ENCODE data around the gene ZYX.
"Not testable (repeated sequence)": the region's sequence is repeated elsewhere in the genome, so short reads cannot be mapped to it uniquely, and the experiment has no call there.

Gene ZYX

GRCh38 chr7:143387156-143387975 lies 6.2 kb downstream of the ZYX start:
- DNase-seq, result no peak

DNA sequence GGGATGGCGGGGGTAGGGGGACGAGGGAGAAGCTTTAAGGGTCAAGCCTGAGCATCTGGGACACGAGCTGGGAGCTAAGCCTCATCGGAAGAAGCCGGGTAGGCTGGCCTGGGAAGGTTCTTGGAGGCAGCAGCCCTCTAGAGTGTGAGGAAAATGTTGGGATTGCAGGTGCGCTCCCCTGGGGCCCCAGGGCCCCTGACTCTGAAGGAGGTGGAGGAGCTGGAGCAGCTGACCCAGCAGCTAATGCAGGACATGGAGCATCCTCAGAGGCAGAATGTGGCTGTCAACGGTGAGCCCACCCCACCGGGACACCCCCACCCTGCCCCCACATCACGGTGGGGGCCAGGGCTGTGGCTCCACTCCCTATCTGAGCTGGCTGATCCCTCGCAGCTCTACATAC lies 6.9 kb downstream of the ZYX start:
- no peak for DNase-seq

- no peak for DNase-seq
Observed at GRCh38 chr7:143388491-143389101, 7.5 kb downstream of the ZYX start.

- DNase-seq, result no peak
Observed at GRCh38 chr7:143389316-143390103, 8.4 kb downstream of the ZYX start.

DNA sequence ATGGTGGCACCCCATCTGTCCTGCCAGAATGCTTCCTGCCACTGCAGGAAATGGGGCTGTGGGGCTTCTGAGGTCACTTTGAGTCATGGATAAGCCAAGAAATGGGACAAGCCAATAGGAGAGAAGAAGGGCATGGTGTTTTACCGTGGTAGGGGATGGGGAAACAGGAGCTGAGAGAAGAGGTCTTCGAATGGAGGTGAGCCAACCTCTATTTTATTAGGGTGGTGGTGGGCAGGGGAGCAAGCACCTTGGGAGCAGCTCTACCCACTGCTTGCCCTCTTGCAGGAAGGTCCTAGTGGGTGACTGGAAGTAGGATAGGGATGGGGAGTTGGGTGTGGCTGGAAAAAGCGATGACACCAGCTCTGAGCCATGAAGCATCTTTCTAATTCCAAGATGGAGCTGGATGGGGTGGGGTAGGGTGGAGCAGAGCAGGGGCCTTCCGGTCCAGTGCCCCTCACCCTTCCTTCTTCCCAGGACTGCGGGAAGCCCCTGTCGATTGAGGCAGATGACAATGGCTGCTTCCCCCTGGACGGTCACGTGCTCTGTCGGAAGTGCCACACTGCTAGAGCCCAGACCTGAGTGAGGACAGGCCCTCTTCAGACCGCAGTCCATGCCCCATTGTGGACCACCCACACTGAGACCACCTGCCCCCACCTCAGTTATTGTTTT lies 9.1 kb downstream of the ZYX start:
- no peak for DNase-seq

DNA sequence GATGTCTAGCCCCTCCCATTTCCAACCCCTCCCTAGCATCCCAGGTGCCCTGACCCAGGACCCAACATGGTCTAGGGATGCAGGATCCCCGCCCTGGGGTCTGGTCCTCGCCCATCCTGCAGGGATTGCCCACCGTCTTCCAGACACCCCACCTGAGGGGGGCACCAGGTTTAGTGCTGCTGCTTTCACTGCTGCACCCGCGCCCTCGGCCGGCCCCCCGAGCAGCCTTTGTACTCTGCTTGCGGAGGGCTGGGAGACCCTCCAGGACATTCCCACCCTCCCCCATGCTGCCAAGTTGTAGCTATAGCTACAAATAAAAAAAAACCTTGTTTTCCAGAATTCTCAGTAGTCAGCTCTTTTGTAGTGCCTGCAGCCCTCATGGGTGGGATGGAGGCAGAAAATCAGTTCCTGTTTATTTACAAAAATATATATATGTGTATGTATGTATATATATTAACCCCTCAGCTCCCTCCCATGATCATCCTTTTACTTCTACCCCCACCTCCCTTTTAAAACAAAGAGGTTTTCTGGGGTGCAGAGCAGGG lies 9.7 kb downstream of the ZYX start:
- DNase-seq, result no peak

DNA sequence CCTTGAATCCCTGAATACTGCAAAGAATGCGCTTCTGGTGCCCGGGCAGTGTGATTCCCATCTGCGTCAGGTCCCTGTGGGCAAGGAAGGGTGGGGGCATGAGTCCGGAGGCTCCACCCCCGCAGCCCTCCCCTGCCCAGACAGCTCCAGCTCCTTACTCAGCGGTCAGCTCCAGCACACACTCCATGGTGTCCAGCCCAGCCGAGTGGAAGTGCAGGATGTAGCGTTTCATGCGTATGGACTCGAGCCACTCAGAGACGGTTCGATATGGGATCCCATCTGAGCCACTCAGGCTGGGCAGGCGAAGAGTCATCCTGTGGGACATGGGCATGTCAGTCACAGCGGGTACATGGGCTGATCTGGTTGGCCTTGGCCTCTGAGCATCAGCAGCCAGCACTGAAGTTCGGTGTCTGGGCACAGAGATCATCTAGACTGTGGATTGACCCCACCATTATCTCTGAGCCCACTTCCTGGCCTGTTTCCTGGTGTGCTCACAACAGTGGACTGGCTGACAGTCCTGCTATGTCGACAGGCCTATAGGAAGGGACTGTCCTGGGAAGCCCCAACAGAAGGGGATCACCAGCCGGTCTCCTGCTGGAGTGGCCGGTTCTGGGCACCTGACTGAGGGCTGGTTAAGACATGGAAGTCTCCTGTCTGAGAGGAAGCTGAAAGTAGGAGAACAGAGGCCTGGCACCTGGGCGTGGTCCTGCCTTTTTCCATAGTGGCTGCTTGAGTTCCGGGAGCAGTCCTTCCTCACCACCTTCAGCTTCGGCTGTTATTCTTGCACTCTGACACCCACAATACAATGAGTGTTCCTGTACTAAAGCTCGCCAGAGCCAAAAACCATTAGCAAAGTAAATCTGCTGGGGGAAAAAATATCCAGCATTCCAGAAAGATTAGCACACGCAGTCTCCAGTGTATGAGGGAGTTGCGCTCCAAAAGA lies 10.6 kb downstream of the ZYX start:
- DNase-seq, result no peak

DNA sequence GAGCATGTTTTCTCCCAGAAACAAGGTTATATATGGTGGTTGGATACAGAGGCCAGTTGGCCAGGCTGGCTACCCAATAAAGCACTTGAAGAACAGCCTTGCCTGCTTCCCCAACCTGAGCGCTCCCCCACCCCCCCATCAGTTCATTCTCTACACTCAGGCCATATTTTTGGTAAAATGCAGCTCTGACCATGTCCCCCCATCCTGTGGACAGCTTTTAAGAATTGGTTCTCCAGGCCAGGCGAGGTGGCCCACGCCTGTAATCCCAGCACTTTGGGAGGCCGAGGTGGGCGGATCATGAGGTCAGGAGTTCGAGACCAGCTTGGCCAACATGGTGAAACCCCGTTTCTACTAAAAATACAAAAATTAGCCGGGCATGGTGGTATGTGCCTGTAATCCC lies 11.3 kb downstream of the ZYX start:
- DNase-seq, result not testable (repeated sequence)

DNA sequence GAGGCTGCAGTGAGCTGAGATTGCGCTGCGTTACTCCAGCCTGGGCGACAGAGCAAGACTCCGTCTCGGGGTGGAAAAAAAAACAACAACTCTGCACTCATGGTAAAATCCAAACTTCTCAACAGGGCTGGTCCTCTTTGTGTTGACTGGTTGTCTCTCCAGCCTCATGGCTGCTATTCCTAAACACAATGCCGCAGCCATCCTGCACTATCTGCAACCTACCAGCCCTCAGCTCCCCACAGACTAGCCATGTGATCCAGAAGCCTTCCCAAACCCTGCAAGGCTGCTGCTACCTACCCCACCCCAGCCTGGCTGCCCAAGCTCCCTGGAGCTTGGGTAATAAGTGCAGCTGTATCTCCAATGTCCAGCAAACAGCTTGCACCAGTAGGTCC lies 11.7 kb downstream of the ZYX start:
- DNase-seq, result no peak

DNA sequence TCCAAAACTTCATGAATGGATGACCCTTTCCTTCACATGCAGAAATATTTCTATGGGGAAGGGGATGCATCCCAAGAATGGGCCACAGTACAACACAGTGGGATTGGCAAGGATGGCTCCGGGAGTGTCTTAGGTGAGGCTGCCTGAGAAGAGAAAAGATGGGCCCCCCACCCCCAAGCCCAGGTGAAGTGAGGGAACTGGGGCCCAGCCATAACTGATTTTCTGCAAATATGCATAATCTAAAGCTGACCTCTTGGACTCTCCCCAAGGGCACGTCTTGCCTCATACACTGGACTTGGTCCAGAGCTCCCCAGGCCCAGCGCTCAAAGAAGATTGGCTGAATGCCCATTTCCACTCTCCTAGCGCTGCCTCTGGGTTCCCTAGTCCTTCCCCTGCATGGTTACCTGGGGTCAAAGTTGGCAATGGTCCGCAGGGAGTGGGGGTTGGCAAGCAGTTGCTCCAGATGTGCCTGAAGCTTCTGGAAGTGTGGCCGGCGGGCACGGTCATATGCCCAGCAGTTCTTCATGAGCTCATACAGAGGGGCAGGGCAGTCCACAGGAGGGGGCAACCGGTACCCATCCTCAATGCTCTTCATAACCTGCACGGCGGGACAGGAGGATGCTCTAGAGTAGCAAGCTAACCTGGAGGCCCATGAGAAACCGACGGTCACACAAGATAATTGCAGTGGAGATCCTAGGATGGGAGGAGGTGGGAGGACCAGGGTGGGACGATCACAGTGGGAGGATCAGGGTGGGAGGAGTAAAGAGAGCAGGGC lies 12.3 kb downstream of the ZYX start:
- DNase-seq, result no peak

DNA sequence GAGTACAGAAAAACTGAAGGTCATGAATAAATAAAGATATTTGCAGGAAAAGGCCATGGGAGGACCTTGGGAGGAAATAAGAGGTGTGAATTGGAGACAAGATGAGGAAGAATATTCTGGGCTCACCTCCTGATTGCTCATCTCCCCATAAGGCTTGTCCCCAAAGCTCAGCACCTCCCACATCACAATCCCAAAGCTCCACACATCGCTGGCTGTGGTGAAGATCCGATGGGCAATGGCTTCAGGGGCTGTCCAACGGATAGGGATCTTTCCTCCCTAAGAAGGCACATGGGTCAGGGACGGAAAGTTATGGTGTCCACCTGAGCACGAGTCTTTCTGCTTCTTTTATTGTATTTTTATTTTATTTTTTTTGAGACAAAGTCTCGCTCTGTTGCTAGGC lies 12.9 kb downstream of the ZYX start:
- DNase-seq, result no peak

GRCh38 chr7:143394777-143395176 lies 13.6 kb downstream of the ZYX start:
- no peak for DNase-seq

DNA sequence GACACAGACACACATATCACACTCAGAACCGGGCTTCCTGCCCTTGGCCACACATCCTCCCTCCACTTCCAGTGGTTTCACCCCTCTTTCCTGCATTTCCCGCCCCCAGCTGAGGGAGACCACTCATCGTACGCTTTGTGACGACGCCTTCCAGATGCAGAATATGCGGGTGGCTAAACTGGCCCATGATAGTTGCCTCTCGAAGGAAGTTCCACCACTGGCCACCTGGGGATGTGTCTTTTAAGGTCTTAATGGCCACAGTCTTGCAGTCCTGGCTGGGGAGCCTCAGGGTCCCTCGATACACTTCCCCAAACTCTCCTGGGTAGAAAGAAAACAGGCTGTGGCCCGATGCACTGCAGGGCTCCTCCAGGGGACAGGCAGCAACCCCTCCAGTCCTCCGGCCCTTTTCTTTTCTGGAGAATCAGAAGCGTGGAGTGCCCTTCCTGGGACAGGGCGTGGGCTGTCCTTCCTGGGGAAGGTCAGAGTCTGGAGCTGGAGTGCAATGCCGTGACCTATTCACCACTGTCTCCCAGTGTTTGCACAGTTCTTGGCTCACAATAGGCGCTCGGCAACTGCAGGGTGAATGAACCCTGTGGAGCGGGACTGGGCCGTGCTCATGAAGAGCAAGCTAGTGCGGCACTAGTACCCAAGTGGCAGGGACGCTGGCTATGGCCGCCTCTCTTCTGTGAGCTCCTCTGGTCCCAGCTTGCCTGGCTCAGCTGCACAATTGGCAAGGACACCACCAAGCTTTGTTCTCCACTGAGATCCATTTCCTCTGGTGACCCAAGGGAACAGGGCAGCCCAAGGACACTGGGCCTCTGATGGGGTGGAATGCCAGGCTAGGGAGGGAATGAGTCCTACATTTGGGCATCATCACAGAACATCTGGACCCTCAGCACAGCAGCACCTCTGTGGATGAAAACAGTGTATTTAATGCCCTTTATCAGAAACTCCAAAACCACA lies 14.3 kb downstream of the ZYX start:
- no peak for DNase-seq

DNA sequence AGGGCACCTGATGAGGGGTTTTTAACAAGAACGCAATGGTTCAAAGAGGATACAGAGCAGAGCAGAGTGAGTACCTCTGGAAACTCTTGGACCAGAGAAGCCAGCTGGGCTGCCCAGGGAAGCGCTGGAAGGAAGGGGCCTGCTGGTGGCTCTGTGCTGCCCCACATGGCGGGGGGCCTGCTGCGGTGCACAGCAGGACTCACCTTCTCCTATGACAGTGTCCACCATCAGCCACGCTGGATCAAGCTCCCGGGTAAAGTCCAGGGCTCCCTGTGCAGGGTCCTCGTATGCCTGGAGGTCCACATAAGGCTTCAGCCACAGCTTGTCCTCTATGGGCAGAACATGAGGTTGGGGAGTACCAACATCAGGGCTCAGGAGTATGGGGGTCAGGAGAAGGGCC lies 15.0 kb downstream of the ZYX start:
- DNase-seq, result no peak

DNA sequence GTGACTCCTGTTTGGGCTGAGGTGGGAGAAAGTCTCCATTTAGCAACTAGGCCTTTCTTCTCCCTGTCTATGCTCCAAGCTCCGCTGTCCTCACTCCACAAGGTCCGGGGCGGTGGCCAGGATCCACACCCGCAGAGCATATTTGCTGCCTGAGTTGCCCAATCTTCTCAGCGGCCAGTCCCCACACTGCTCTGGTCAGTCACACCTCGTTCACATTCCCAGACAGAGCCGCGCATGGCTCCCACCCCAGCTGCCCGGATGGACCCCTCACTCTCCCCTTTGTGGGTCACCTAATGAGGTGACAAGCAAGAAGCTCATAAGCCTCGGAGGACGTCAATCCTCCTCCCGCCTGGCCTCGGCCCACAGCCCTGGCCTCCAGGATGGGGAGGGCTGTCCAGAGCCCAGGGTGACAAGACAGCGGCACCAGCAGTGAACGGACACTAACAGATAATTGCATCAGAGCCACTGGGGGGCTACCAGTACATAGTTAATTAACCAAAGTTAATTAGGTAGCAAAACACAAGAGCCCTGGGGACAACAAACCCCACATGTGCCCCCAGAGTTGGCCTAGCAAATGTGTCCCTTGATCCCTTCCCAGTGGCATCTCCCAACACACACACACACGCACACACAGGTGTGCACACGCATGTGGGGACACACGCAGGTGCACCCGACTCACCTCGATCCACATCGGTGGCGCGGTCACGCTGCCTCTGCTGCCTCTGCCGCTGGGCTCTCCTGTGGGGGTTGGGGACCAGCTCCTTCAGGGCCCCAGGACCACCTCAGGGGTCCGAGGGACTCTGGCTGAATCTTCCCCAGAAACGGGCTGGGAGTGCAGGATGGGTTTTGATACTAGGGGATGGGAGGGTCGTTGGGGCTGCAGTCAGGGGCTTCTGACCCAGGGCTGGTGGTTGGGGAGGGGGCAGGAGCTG lies 15.7 kb downstream of the ZYX start:
- DNase-seq, result no peak

- DNase-seq, result no peak
Observed at GRCh38 chr7:143397710-143398530, 16.8 kb downstream of the ZYX start.

DNA sequence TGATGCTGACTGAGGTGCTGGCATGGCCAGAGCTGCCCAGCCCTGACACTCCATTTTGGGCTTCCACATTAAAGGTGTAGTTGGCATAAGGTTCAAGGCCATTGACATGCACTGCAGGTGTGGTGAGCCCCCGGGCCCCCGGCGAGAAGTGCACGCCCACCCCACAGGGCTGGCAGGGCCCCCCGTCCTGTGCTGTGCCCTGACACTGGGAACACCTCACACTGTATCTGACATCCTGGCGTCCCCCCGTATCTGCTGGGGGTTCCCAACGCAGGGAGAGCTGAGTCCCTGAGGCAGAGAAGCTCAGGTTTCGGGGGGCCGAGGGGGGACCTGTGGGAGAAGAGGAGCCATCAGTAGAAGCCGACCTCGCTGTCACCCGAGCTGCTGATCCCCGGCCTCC lies 17.5 kb downstream of the ZYX start:
- no peak for DNase-seq

- no peak for DNase-seq
Observed at GRCh38 chr7:143399151-143399550, 18.0 kb downstream of the ZYX start.
